ENCODE data around the gene USH1G. TPM values are rescaled to one million over a fixed set of nuclear protein-coding genes. Genes with fewer than 3 reads are reported as not detected.
A peak's percentile ranks its signal among the peaks of the same experiment; 100 is the strongest.

USH1G gene
- total RNA-seq, 1 experiment from 2014 or later: 2.7 TPM

GRCh38 chr17:74930535-74931036, 7.5 kb upstream of the USH1G start:
- H2AFZ ChIP-seq (ENCODE audit: low read length): no peak overlapping the region
- no peaks in the 10 kb centered on the region for H3K9me3 ChIP-seq (ENCODE audit: control insufficient read depth, low read depth, low read length)
- H3K27ac ChIP-seq (ENCODE audit: insufficient read length, low read depth, low read length): no peak overlapping the region
- no peak overlapping the region for H3K9ac ChIP-seq (ENCODE audit: extremely low read depth, insufficient read length, low read length)
- no peaks in the 10 kb centered on the region for H3K79me2 ChIP-seq (ENCODE audit: insufficient read depth, low read length)
- Mint-ChIP-seq H3K27me3 (ENCODE audit: low read depth) (peaks cover 97% of the 10 kb centered on the region), H3K4me3 (no peak overlapping the region), H3K27ac (no peak overlapping the region; a peak in 1 of 7 replicates), H3K4me1 (peaks cover 6 to 13% of the 10 kb centered on the region in 2 experiments), H3K9me3 (no peaks in the 10 kb centered on the region; a peak in 1 of 5 replicates), H3K36me3 (ENCODE audit: insufficient read depth in 1 of 3, low read depth in 3 of 3) (no peaks in the 10 kb centered on the region)
- no peaks in the 10 kb centered on the region; the same call in 1 of the 2 replicates for H3K4me1 ChIP-seq (ENCODE audit: insufficient read depth, low read length)
- H2AK5ac ChIP-seq (ENCODE audit: insufficient read length, low read length): no peak overlapping the region
- H4K91ac ChIP-seq (ENCODE audit: insufficient read length, low read depth, low read length): no peak overlapping the region
- no peak overlapping the region for H4K5ac ChIP-seq (ENCODE audit: insufficient read length, low read depth, low read length)
- H2BK12ac ChIP-seq (ENCODE audit: insufficient read length, low read depth, low read length): no peak overlapping the region
- no peak overlapping the region for H2BK120ac ChIP-seq (ENCODE audit: low read depth, low read length, poor library complexity, severe bottlenecking)
- H2BK5ac ChIP-seq (ENCODE audit: insufficient read length, low read length): no peak overlapping the region
- no peak overlapping the region for H4K8ac ChIP-seq (replicated peaks; ENCODE audit: insufficient read length, low read depth, low read length)
- no peak overlapping the region for H2BK20ac ChIP-seq (ENCODE audit: low read depth, low read length, poor library complexity, severe bottlenecking)
- no peak overlapping the region for H3K56ac ChIP-seq (ENCODE audit: insufficient read length, low read depth, low read length)
- TF ChIP-seq CTCF (conservative IDR thresholded peaks at IDR 0.05): no peak
- H3T11ph ChIP-seq (ENCODE audit: low read length): no peak overlapping the region
- no CpG with 5 or more reads among the region's 24 CpGs for WGBS (ENCODE audit: extremely low coverage, insufficient read length, low lambda C conversion rate)
- peaks cover 5% of the 10 kb centered on the region for H3K23me2 ChIP-seq (ENCODE audit: insufficient read length, low read depth, low read length, poor library complexity, severe bottlenecking)
- no peak overlapping the region for H2BK15ac ChIP-seq (ENCODE audit: low read depth, low read length)
- no peak overlapping the region for H3K23ac ChIP-seq (ENCODE audit: insufficient read length, low read depth, low read length)
- peak; percentile 27 for DNase-seq
- no peak overlapping the region for H3K4ac ChIP-seq (ENCODE audit: low read depth, low read length)
- H3K79me1 ChIP-seq (ENCODE audit: insufficient read depth, low read depth, low read length, poor library complexity, severe bottlenecking): no peaks in the 10 kb centered on the region
- H3K18ac ChIP-seq (ENCODE audit: insufficient read length, low read depth, low read length): no peak overlapping the region
- peaks cover 26% of the 10 kb centered on the region for H3K27me3 ChIP-seq (ENCODE audit: insufficient read depth, low read length)
- H3K14ac ChIP-seq (ENCODE audit: insufficient read depth, low read length): no peak overlapping the region
- no peak overlapping the region for H3K4me2 ChIP-seq (ENCODE audit: insufficient read depth, insufficient read length, low read length)
- H4K20me1 ChIP-seq (ENCODE audit: control insufficient read depth, insufficient read depth, insufficient read length): no peaks in the 10 kb centered on the region

Measured in H9 (cell line).